HG03135 (cell line): ENCODE measurements around the gene NFKBIL1.
"Not testable (repeated sequence)": the region's sequence is repeated elsewhere in the genome, so short reads cannot be mapped to it uniquely, and the experiment has no call there.

Source experiments
- ATAC-seq: cut with Tn5 transposase; IDR thresholded peaks from one replicate; pipeline ENCODE4 v1.9.1; 2021; ENCODE audit warnings: mild to moderate bottlenecking, moderate library complexity; ENCODE audit not compliant: unreplicated experiment

Gene NFKBIL1

GRCh38 chr6:31534011-31534410, 13.4 kb upstream of the NFKBIL1 start:
- no peak for ATAC-seq

- ATAC-seq = no peak
These were observed 12.8 kb upstream of the NFKBIL1 start for GRCh38 chr6:31534521-31535040.

- no peak for ATAC-seq
These were observed 11.7 kb upstream of the NFKBIL1 start for GRCh38 chr6:31535538-31536324.

- no peak for ATAC-seq
These were observed 8.5 kb upstream of the NFKBIL1 start for GRCh38 chr6:31538805-31539400.

GRCh38 chr6:31540640-31541039, 6.8 kb upstream of the NFKBIL1 start:
- no peak for ATAC-seq

GRCh38 chr6:31541059-31541657, 6.2 kb upstream of the NFKBIL1 start:
- ATAC-seq = no peak

GRCh38 chr6:31541658-31542521, 5.5 kb upstream of the NFKBIL1 start, which contains the start of gene DDX39B:
Gene DDX39B, minus strand, starts transcription at chr6:31542003. Its CDS starts 1,471 bp downstream, at chr6:31540532.
- ATAC-seq = peak; percentile 63

- no peak for ATAC-seq
These were observed 3.8 kb upstream of the NFKBIL1 start for GRCh38 chr6:31543639-31544038.

GRCh38 chr6:31544676-31545075, 2.7 kb upstream of the NFKBIL1 start:
- ATAC-seq = no peak

GRCh38 chr6:31545291-31545690, 2.1 kb upstream of the NFKBIL1 start:
- no peak for ATAC-seq

- ATAC-seq = peak; percentile 46
These were observed 960 bp upstream of the NFKBIL1 start, which contains the start of gene ATP6V1G2 for GRCh38 chr6:31546339-31546957. Gene ATP6V1G2, minus strand, starts transcription at chr6:31546608. Its CDS starts 49 bp downstream, at chr6:31546559.

- ATAC-seq = no peak
These were observed 527 bp downstream of the NFKBIL1 start for GRCh38 chr6:31547727-31548543.

GRCh38 chr6:31548544-31548873, 1.1 kb downstream of the NFKBIL1 start:
- ATAC-seq = no peak

GRCh38 chr6:31551371-31551770, 4.0 kb downstream of the NFKBIL1 start:
- not testable (repeated sequence) for ATAC-seq

- no peak for ATAC-seq
These were observed 8.9 kb downstream of the NFKBIL1 start for GRCh38 chr6:31556307-31556706.

GRCh38 chr6:31557443-31558317, 10.3 kb downstream of the NFKBIL1 start:
- ATAC-seq = no peak

GRCh38 chr6:31558318-31558625, 10.9 kb downstream of the NFKBIL1 start:
- ATAC-seq = no peak

- ATAC-seq = no peak
These were observed 11.5 kb downstream of the NFKBIL1 start for GRCh38 chr6:31558631-31559500.
